WTC11 (cell line): ENCODE measurements around the gene RSRP1. TPM values are rescaled to one million over a fixed set of nuclear protein-coding genes. Genes with fewer than 3 reads are reported as not detected.
A peak's percentile ranks its signal among the peaks of the same experiment; 100 is the strongest.
"Not testable (repeated sequence)": the region's sequence is repeated elsewhere in the genome, so short reads cannot be mapped to it uniquely, and the experiment has no call there.

Experiments used
- ATAC-seq: fragments of 200-7000 bp; cut with Tn5 transposase; 2 replicates; pipeline ENCODE4 v1.10.0; 2021; ENCODE audit warnings: mild to moderate bottlenecking, moderate library complexity
- CTCF ChIA-PET: fragments of 300-600 bp; sonication (Branson Sonifier 250); formaldehyde crosslinking; loops from one replicate; lab custom pipeline; 2021; ENCODE audit warnings: antibody characterized with exemption; lab: Charles Lee
- POLR2A ChIA-PET: fragments of 350-600 bp; sonication (Branson Sonifier 250); formaldehyde crosslinking; loops from one replicate; lab custom pipeline; 2021; ENCODE audit warnings: antibody characterized with exemption; lab: Charles Lee
- DNase-seq: peaks from one replicate; pipeline ENCODE4 v3.0.0; 2021; ENCODE audit warnings: low spot score
- H3K27ac Mint-ChIP-seq: 2 replicates; pipeline ENCODE4 v1.8.0; 2021; ENCODE audit warnings: mixed read lengths
- H3K27me3 Mint-ChIP-seq: 2 replicates; pipeline ENCODE4 v1.8.0; 2021; ENCODE audit warnings: low read depth, mild to moderate bottlenecking, moderate library complexity, mixed read lengths
- H3K36me3 Mint-ChIP-seq: 2 replicates; pipeline ENCODE4 v1.8.0; 2021; ENCODE audit warnings: mixed read lengths
- H3K4me1 Mint-ChIP-seq: 2 replicates; pipeline ENCODE4 v1.8.0; 2022; ENCODE audit warnings: mixed read lengths
- H3K4me3 Mint-ChIP-seq: 2 replicates; pipeline ENCODE4 v1.8.0; 2021; ENCODE audit warnings: mild to moderate bottlenecking, moderate library complexity, mixed read lengths
- H3K9me3 Mint-ChIP-seq: 2 replicates; pipeline ENCODE4 v1.8.0; 2021; ENCODE audit warnings: mixed read lengths
- ATF2 ChIP-seq: sonication (generic); formaldehyde crosslinking; IDR thresholded peaks from 2 replicates; pipeline ENCODE4 v1.8.1; 2022; ENCODE audit warnings: low read depth, missing genetic modification reagents, borderline replicate concordance
- ATF6 ChIP-seq: sonication (generic); formaldehyde crosslinking; IDR thresholded peaks from 2 replicates; pipeline ENCODE4 v1.8.1; 2023; ENCODE audit warnings: mild to moderate bottlenecking, missing genetic modification reagents
- CTCF ChIP-seq: fragments of 200-600 bp; IDR thresholded peaks from 2 replicates; pipeline ENCODE4 v1.8.0; 2022; ENCODE audit warnings: antibody characterized with exemption
- MAX ChIP-seq: sonication (generic); formaldehyde crosslinking; IDR thresholded peaks from 2 replicates; pipeline ENCODE4 v1.8.0; 2022; ENCODE audit warnings: mild to moderate bottlenecking, missing genetic modification reagents
- NFYB ChIP-seq: sonication (generic); formaldehyde crosslinking; conservative IDR thresholded peaks from 2 replicates; pipeline ENCODE4 v1.8.0; 2022; ENCODE audit warnings: low read depth, missing genetic modification reagents
- ZNF121 ChIP-seq: sonication (generic); formaldehyde crosslinking; IDR thresholded peaks from 2 replicates; pipeline ENCODE4 v1.8.0; 2023; ENCODE audit warnings: missing genetic modification reagents
- total RNA-seq: library from RNA; stranded (reverse); gene quantifications from 3 replicates; pipeline ENCODE4 v1.2.3, GENCODE V29; 2021

RSRP1 gene
- total RNA-seq, 1 experiment from 2014 or later = 78.1 TPM

GRCh38 chr1:25247024-25247828, at the start of gene RSRP1 (continued):
- no peak for TF ChIP-seq ATF6 (CRISPR knock-in tag)
- no peak for TF ChIP-seq ZNF121 (CRISPR knock-in tag)
- TF ChIP-seq ATF2 (CRISPR knock-in tag) = no peak
- 0 out of 2 replicates have a peak, but pooled peaks have one; percentile 20 for TF ChIP-seq NFYB (CRISPR knock-in tag)
- TF ChIP-seq MAX (CRISPR knock-in tag) = peak; percentile 58

GRCh38 chr1:25296501-25296900, 49.2 kb upstream of the RSRP1 start:
- CTCF ChIA-PET, ATAC-seq, H3K4me3 Mint-ChIP-seq, H3K36me3 Mint-ChIP-seq, H3K27me3 Mint-ChIP-seq, POLR2A ChIA-PET, DNase-seq, H3K9me3 Mint-ChIP-seq, H3K4me1 Mint-ChIP-seq, H3K27ac Mint-ChIP-seq: not testable (repeated sequence)

- H3K36me3 Mint-ChIP-seq, H3K27me3 Mint-ChIP-seq, CTCF ChIA-PET, ATAC-seq, H3K9me3 Mint-ChIP-seq, H3K4me1 Mint-ChIP-seq, DNase-seq, H3K4me3 Mint-ChIP-seq, POLR2A ChIA-PET: not testable (repeated sequence)
- H3K27ac Mint-ChIP-seq = peak overlapping the region; percentile 15; the same call in 1 of the 2 replicates
Measured at GRCh38 chr1:25294889-25295826, 47.9 kb upstream of the RSRP1 start.

- POLR2A ChIA-PET, H3K27ac Mint-ChIP-seq, H3K4me3 Mint-ChIP-seq, H3K27me3 Mint-ChIP-seq, H3K9me3 Mint-ChIP-seq, CTCF ChIA-PET, H3K36me3 Mint-ChIP-seq, H3K4me1 Mint-ChIP-seq, DNase-seq, ATAC-seq: not testable (repeated sequence)
Measured at GRCh38 chr1:25293426-25293825, 46.2 kb upstream of the RSRP1 start.

- H3K36me3 Mint-ChIP-seq, H3K27ac Mint-ChIP-seq, POLR2A ChIA-PET, CTCF ChIA-PET, H3K27me3 Mint-ChIP-seq, H3K4me3 Mint-ChIP-seq, H3K9me3 Mint-ChIP-seq, H3K4me1 Mint-ChIP-seq: not testable (repeated sequence)
- peak; percentile 28; the same call in 1 of the 2 replicates for TF ChIP-seq CTCF
- peak; percentile 90 for ATAC-seq
- peak; percentile 32 for DNase-seq
Measured at GRCh38 chr1:25290043-25290442, 42.8 kb upstream of the RSRP1 start.

GRCh38 chr1:25288573-25289101, 41.4 kb upstream of the RSRP1 start:
- DNase-seq, H3K9me3 Mint-ChIP-seq, H3K27ac Mint-ChIP-seq, H3K27me3 Mint-ChIP-seq, POLR2A ChIA-PET, H3K36me3 Mint-ChIP-seq, CTCF ChIA-PET, ATAC-seq, H3K4me1 Mint-ChIP-seq, H3K4me3 Mint-ChIP-seq: not testable (repeated sequence)

GRCh38 chr1:25287164-25287563, 39.9 kb upstream of the RSRP1 start:
- H3K36me3 Mint-ChIP-seq = not testable (repeated sequence)
- CTCF ChIA-PET = interaction anchor here (0.6 to 1.1 kb wide), 2 partner anchors 118 to 235 kb away, joined by 3 to 4 read pairs; no protein-coding TSS in a partner anchor

GRCh38 chr1:25285862-25286261, 38.6 kb upstream of the RSRP1 start:
- CTCF ChIA-PET = interaction anchor here (1.0 to 1.1 kb wide), 2 partner anchors 46 to 235 kb away, joined by 3 read pairs; no protein-coding TSS in a partner anchor
- H3K27ac Mint-ChIP-seq, POLR2A ChIA-PET: not testable (repeated sequence)

More at GRCh38 chr1:25287164-25287563, 39.9 kb upstream of the RSRP1 start:
- H3K4me1 Mint-ChIP-seq, H3K27me3 Mint-ChIP-seq, H3K4me3 Mint-ChIP-seq, POLR2A ChIA-PET, H3K27ac Mint-ChIP-seq, H3K9me3 Mint-ChIP-seq: not testable (repeated sequence)
- peak; percentile 30 for DNase-seq
- peak; percentile 46 for ATAC-seq

More at GRCh38 chr1:25285862-25286261, 38.6 kb upstream of the RSRP1 start:
- not testable (repeated sequence) for H3K4me1 Mint-ChIP-seq, H3K36me3 Mint-ChIP-seq, DNase-seq, H3K9me3 Mint-ChIP-seq, H3K4me3 Mint-ChIP-seq, ATAC-seq, H3K27me3 Mint-ChIP-seq
